ENCODE measurements around the gene RBL2.
A peak's percentile ranks its signal among the peaks of the same experiment; 100 is the strongest.
"Not testable (repeated sequence)": the region's sequence is repeated elsewhere in the genome, so short reads cannot be mapped to it uniquely, and the experiment has no call there.

RBL2 gene

DNA sequence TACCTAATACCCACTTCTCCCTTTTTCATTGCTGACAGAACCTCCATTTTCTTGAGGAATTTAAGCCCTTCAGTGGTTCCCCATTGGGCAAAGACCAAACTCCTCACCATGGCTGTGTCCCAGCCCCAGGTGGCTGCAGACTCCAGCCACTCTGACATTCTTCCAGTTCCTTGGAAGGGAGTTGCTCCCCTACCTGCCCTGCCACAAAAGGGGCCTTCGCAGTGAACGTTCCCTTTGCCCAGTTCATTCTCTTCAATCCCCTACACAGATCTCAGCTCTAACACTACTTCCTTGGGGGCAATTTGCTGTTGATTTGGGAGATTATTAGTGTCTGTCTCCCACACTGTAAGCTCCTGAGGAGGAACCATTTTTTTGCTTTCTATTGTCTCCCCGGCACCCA is 72.0 kb downstream of the RBL2 start:
- TF ChIP-seq, protein P1, sequence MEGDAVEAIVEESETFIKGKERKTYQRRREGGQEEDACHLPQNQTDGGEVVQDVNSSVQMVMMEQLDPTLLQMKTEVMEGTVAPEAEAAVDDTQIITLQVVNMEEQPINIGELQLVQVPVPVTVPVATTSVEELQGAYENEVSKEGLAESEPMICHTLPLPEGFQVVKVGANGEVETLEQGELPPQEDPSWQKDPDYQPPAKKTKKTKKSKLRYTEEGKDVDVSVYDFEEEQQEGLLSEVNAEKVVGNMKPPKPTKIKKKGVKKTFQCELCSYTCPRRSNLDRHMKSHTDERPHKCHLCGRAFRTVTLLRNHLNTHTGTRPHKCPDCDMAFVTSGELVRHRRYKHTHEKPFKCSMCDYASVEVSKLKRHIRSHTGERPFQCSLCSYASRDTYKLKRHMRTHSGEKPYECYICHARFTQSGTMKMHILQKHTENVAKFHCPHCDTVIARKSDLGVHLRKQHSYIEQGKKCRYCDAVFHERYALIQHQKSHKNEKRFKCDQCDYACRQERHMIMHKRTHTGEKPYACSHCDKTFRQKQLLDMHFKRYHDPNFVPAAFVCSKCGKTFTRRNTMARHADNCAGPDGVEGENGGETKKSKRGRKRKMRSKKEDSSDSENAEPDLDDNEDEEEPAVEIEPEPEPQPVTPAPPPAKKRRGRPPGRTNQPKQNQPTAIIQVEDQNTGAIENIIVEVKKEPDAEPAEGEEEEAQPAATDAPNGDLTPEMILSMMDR (IDR thresholded peaks at IDR 0.05), result no peak
- TF ChIP-seq ZFX (IDR thresholded peaks at IDR 0.05; ENCODE audit: borderline replicate concordance), result no peak
- H3K27ac ChIP-seq, result no peak overlapping the region

- TF ChIP-seq ZFX (IDR thresholded peaks at IDR 0.05; ENCODE audit: borderline replicate concordance), result no peak
- TF ChIP-seq, protein P1 (IDR thresholded peaks at IDR 0.05), result no peak
Observed at GRCh38 chr16:53507464-53508179, 73.4 kb downstream of the RBL2 start.

GRCh38 chr16:53509906-53510703 is 75.8 kb downstream of the RBL2 start:
- TF ChIP-seq ZFX (IDR thresholded peaks at IDR 0.05; ENCODE audit: borderline replicate concordance), result no peak
- TF ChIP-seq, protein P1 (IDR thresholded peaks at IDR 0.05), result peak; percentile 98
- H3K27ac ChIP-seq, result peak overlapping the region; percentile 61

More at GRCh38 chr16:53507464-53508179, 73.4 kb downstream of the RBL2 start:
- H3K27ac ChIP-seq, result no peak overlapping the region

- TF ChIP-seq ZFX (IDR thresholded peaks at IDR 0.05; ENCODE audit: borderline replicate concordance), result no peak
- TF ChIP-seq, protein P1 (IDR thresholded peaks at IDR 0.05), result peak; percentile 72
- peak overlapping the region; percentile 61 for H3K27ac ChIP-seq
Observed at GRCh38 chr16:53510704-53511070, 76.4 kb downstream of the RBL2 start.

GRCh38 chr16:53511084-53511402 is 76.8 kb downstream of the RBL2 start:
- peak overlapping the region; percentile 61 for H3K27ac ChIP-seq

GRCh38 chr16:53511403-53512280 is 77.4 kb downstream of the RBL2 start:
- peak overlapping the region; percentile 61 for H3K27ac ChIP-seq
- no peak for TF ChIP-seq ZFX (IDR thresholded peaks at IDR 0.05; ENCODE audit: borderline replicate concordance)
- TF ChIP-seq, protein P1 (IDR thresholded peaks at IDR 0.05), result no peak

More at GRCh38 chr16:53511084-53511402, 76.8 kb downstream of the RBL2 start:
- no peak for TF ChIP-seq ZFX (IDR thresholded peaks at IDR 0.05; ENCODE audit: borderline replicate concordance)
- TF ChIP-seq, protein P1 (IDR thresholded peaks at IDR 0.05), result no peak

DNA sequence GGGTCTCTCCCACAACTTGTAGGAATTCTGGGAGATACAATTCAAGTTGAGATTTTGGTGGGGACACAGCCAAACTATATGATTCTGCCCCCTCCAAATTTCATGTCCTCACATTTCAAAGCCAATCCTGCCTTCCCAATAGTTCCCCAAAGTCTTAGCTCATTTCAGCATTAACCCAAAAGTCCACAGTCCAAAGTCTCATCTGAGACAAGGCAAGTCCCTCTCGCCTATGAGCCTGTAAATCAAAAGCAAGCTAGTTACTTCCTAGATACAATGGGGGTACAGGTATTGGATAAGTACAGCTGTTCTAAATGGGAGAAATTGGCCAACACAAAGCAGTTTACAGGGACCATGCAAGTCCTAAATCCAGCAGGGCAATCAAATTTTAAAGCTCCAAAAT is 78.5 kb downstream of the RBL2 start:
- H3K27ac ChIP-seq, result not testable (repeated sequence)
